PC-3 (cell line): Measurements from ENCODE around the gene HERC2. TPM values are rescaled to one million over a fixed set of nuclear protein-coding genes. Genes with fewer than 3 reads are reported as not detected.

Source experiments
- ATAC-seq: fragments of 200-7000 bp; cut with Tn5 transposase; 2 replicates; pipeline ENCODE4 v1.9.1; 2020; ENCODE audit warnings: mild to moderate bottlenecking, moderate library complexity
- BruUV-seq: library from RNA; stranded (reverse); fragments of 400-500 nt; replicated peaks from 2 replicates; lab custom pipeline; 2021; lab: Mats Ljungman, UMichigan
- CTCF ChIA-PET: fragments of 300-600 bp; sonication (Branson Sonifier 250); formaldehyde crosslinking; loops from one replicate; lab custom pipeline; 2022; ENCODE audit warnings: antibody characterized with exemption; lab: Charles Lee
- POLR2A ChIA-PET: fragments of 300-600 bp; sonication (Branson Sonifier 250); formaldehyde crosslinking; loops from one replicate; lab custom pipeline; 2022; ENCODE audit warnings: antibody characterized with exemption; ENCODE audit not compliant: unreplicated experiment; lab: Charles Lee
- DNase-seq: peaks from one replicate; pipeline ENCODE4 v3.0.0-alpha.2; 2015
- H2AFZ ChIP-seq: fragments of 300-600 bp; sonication (generic); 2 replicates; pipeline ENCODE4 v1.6.0; 2016; ENCODE audit warnings: antibody characterized with exemption, low read length
- H3F3A ChIP-seq: fragments of 300-600 bp; sonication (generic); one replicate; pipeline ENCODE4 v1.6.0; 2017; ENCODE audit warnings: antibody characterized with exemption, low read length, control low read depth, mild to moderate bottlenecking; ENCODE audit not compliant: unreplicated experiment
- H3K27ac ChIP-seq: fragments of 300-600 bp; sonication (generic); 2 replicates; pipeline ENCODE4 v1.5.1; 2016; ENCODE audit warnings: mild to moderate bottlenecking, low read length
- H3K27me3 ChIP-seq: fragments of 300-600 bp; sonication (generic); 2 replicates; pipeline ENCODE4 v1.6.1; 2016; ENCODE audit warnings: low read length, mixed read lengths
- H3K36me3 ChIP-seq: fragments of 300-600 bp; sonication (generic); 2 replicates; pipeline ENCODE4 v1.6.1; 2016; ENCODE audit warnings: low read depth, mixed run types, low read length, mixed read lengths
- H3K4me1 ChIP-seq: fragments of 300-600 bp; sonication (generic); 2 replicates; pipeline ENCODE4 v1.5.1; 2016; ENCODE audit warnings: low read length; ENCODE audit not compliant: insufficient read depth
- H3K4me2 ChIP-seq: fragments of 300-600 bp; sonication (generic); 2 replicates; pipeline ENCODE4 v1.6.0; 2016; ENCODE audit warnings: low read length
- H3K4me3 ChIP-seq: fragments of 300-600 bp; sonication (generic); 2 replicates; pipeline ENCODE4 v1.5.1; 2016; ENCODE audit warnings: mild to moderate bottlenecking, low read length, mixed read lengths
- H3K79me2 ChIP-seq: fragments of 300-600 bp; sonication (generic); 2 replicates; pipeline ENCODE4 v1.6.1; 2017; ENCODE audit warnings: low read length, mixed read lengths
- H3K9ac ChIP-seq: fragments of 300-600 bp; sonication (generic); 2 replicates; pipeline ENCODE4 v1.6.0; 2016; ENCODE audit warnings: mild to moderate bottlenecking, low read length
- H3K9me2 ChIP-seq: fragments of 300-600 bp; sonication (generic); replicated peaks from 2 replicates; pipeline ENCODE4 v1.6.1; 2016; ENCODE audit warnings: mixed run types, low read length, mixed read lengths
- H3K9me3 ChIP-seq: fragments of 300-600 bp; sonication (generic); 2 replicates; pipeline ENCODE4 v1.6.1; 2016; ENCODE audit warnings: low read length, mixed read lengths
- H4K20me1 ChIP-seq: fragments of 300-600 bp; sonication (generic); 2 replicates; pipeline ENCODE4 v1.6.1; 2016; ENCODE audit warnings: low read length, mixed read lengths
- EZH2 ChIP-seq: fragments of 300-600 bp; sonication (generic); IDR thresholded peaks from one replicate; pipeline ENCODE4 v1.6.1; 2017; ENCODE audit warnings: antibody characterized with exemption, mild to moderate bottlenecking, low read length; ENCODE audit not compliant: unreplicated experiment
- EZH2phosphoT487 ChIP-seq: fragments of 300-600 bp; sonication (generic); IDR thresholded peaks from 2 replicates; pipeline ENCODE4 v1.6.1; 2018; ENCODE audit warnings: mild to moderate bottlenecking, antibody characterized with exemption, low read length, borderline replicate concordance
- intact Hi-C: fragments of 100-400 bp; cut with micrococcal nuclease; formaldehyde crosslinking; loops from 2 replicates; pipeline ENCODE4 v1.9.0; 2023
- total RNA-seq: library from RNA; depleted of rRNA; stranded (reverse); fragments of >200 nt; gene quantifications from 2 replicates; pipeline ENCODE4 v1.2.3, GENCODE V29; 2014
- TF ChIP-seq, protein P1 (sequence below): fragments of 300-600 bp; sonication (generic); conservative IDR thresholded peaks from 2 replicates; pipeline ENCODE4 v1.5.1; 2017; ENCODE audit warnings: antibody characterized with exemption, low read depth, mild to moderate bottlenecking, low read length

HERC2 gene
- total RNA-seq, 1 experiment from 2014 or later: 45.9 TPM

DNA sequence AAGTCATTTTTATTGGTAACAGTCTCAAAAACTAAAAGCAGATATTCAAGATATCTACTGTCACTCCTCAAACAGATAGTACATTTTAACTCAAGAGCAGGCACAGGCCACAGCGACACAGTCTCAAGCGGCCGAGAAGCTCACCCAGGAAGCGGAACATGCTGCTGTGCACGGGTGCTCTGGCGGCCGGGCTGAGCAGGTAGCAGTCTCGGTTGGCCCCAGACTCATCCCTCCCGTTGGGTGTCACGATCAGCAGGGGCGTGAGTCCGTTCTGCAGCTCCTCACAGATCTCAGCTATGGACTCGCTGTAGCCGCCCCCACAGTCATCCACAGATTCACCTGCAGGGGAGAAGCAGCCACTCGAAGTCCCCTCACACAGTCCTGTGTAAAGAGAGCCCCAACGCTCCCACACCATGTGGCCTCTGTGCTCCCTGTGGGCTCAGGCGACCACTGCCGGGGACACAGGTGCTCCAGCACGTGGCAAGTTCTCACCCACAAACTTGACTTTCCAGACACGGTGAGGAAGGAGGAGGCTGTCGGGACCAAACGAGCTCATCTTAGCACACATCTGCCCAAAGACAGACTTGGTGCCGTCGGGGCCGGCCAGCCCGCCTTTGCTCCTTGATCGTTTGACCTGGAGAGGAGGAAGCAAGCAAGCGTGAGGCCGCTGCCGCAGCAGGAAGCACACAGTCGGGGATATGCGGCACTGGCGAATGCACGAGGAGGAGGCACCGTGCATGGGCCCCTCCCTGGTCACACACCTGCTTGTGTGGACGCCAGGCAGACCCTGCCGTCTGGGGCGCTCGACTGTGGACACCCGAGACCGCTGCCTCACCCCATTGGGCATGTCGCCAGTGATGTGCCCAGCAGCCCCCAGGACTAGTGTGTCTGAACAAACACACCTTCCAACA is 205.2 kb downstream of the HERC2 start:
- BruUV-seq: no TSS peak
- POLR2A ChIA-PET: no interaction called here
- Histone ChIP-seq H3K4me3 (no peak overlapping the region), H3K9ac (no peak overlapping the region), H3F3A (no peaks in the 10 kb centered on the region), H3K27me3 (no peaks in the 10 kb centered on the region), H3K36me3 (peaks cover 25% of the 10 kb centered on the region; the same call in 1 of the 2 replicates), H3K9me3 (no peaks in the 10 kb centered on the region), H3K4me1 (no peaks in the 10 kb centered on the region), H3K4me2 (no peak overlapping the region), H2AFZ (no peak overlapping the region), H4K20me1 (no peaks in the 10 kb centered on the region), H3K79me2 (no peaks in the 10 kb centered on the region), H3K27ac (no peak overlapping the region), H3K9me2 (no peaks in the 10 kb centered on the region)
- intact Hi-C loops: no loop called here
- CTCF ChIA-PET: no interaction called here
- DNase-seq (no peak), ATAC-seq (no peak)
- TF ChIP-seq, protein P1, sequence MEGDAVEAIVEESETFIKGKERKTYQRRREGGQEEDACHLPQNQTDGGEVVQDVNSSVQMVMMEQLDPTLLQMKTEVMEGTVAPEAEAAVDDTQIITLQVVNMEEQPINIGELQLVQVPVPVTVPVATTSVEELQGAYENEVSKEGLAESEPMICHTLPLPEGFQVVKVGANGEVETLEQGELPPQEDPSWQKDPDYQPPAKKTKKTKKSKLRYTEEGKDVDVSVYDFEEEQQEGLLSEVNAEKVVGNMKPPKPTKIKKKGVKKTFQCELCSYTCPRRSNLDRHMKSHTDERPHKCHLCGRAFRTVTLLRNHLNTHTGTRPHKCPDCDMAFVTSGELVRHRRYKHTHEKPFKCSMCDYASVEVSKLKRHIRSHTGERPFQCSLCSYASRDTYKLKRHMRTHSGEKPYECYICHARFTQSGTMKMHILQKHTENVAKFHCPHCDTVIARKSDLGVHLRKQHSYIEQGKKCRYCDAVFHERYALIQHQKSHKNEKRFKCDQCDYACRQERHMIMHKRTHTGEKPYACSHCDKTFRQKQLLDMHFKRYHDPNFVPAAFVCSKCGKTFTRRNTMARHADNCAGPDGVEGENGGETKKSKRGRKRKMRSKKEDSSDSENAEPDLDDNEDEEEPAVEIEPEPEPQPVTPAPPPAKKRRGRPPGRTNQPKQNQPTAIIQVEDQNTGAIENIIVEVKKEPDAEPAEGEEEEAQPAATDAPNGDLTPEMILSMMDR: no peak
- TF ChIP-seq EZH2 (no peak), EZH2phosphoT487 (no peak)

DNA sequence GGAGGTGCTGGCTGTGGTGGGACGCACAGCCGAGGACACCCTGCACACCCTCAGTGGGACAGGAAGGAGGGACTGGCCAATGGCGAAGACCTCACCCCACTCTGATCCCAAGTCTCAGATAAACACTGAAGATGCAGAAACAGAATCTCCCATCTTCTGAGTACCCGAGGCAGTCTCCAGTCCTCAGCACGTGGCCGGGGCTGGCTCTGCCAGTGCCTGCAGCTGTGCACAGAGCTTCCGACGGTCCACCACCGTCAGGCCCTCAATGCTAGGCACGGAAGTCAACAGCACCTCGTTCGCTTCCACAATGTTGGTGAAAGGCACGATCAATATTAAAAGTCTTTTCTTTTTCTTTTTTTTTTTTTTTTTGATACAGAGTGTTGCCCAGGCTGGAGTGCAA is 206.1 kb downstream of the HERC2 start:
- H3K4me3 ChIP-seq: no peak overlapping the region
- peaks cover 22% of the 10 kb centered on the region; the same call in 1 of the 2 replicates for H3K36me3 ChIP-seq
- POLR2A ChIA-PET: no interaction called here
- BruUV-seq: no TSS peak
- TF ChIP-seq EZH2 (no peak), EZH2phosphoT487 (no peak)
- TF ChIP-seq, protein P1: no peak
- no peak overlapping the region for H3K27ac ChIP-seq
- no peak overlapping the region for H3K9ac ChIP-seq
- no peaks in the 10 kb centered on the region for H3K4me1 ChIP-seq
- H3K9me2 ChIP-seq: no peaks in the 10 kb centered on the region
- no peak overlapping the region for H3K4me2 ChIP-seq
- no peak for DNase-seq
- no peak for ATAC-seq
- intact Hi-C loops: no loop called here
- H3K27me3 ChIP-seq: no peaks in the 10 kb centered on the region
- H4K20me1 ChIP-seq: no peaks in the 10 kb centered on the region
- CTCF ChIA-PET: no interaction called here
- H3F3A ChIP-seq: no peaks in the 10 kb centered on the region
- H3K9me3 ChIP-seq: no peaks in the 10 kb centered on the region
- H2AFZ ChIP-seq: no peak overlapping the region
- no peaks in the 10 kb centered on the region for H3K79me2 ChIP-seq
